ENCODE data around the gene AGPS. TPM values are rescaled to one million over a fixed set of nuclear protein-coding genes. Genes with fewer than 3 reads are reported as not detected.

The AGPS gene
- total RNA-seq, 1 experiment from 2014 or later = 107 TPM

- Histone ChIP-seq H3F3A (ENCODE audit: insufficient read depth, low read depth) (no peaks in the 10 kb centered on the region), H2AFZ (no peak overlapping the region), H3K4me2 (no peak overlapping the region), H3K79me2 (ENCODE audit: low read depth) (no peaks in the 10 kb centered on the region), H3K4me1 (replicated peaks; ENCODE audit: insufficient read depth) (no peaks in the 10 kb centered on the region), H4K20me1 (ENCODE audit: insufficient read depth) (no peaks in the 10 kb centered on the region), H3K9me2 (ENCODE audit: insufficient read depth) (peaks cover 4% of the 10 kb centered on the region; the same call in 1 of the 2 replicates), H3K27me3 (ENCODE audit: insufficient read depth, low read depth) (0 out of 2 replicates have a peak, but pooled peaks cover 10% of the 10 kb centered on the region), H3K27ac (no peak overlapping the region), H3K4me3 (no peak overlapping the region), H3K9me3 (ENCODE audit: insufficient read depth, low read depth) (no peaks in the 10 kb centered on the region), H3K36me3 (ENCODE audit: low read depth) (no peaks in the 10 kb centered on the region)
- ChIA-PET CTCF (no interaction called here), POLR2A (ENCODE audit: unreplicated experiment) (no interaction called here)
- no peak for TF ChIP-seq EZH2 (IDR thresholded peaks at IDR 0.05; ENCODE audit: low read depth)
- no peak for TF ChIP-seq CTCF (conservative IDR thresholded peaks at IDR 0.05)
- BruUV-seq (replicated peaks) = no TSS peak
- intact Hi-C loops (cut with micrococcal nuclease; ENCODE audit: unreplicated experiment) = no loop called here
- no peak for DNase-seq
These were observed 175.8 kb downstream of the AGPS start for GRCh38 chr2:177568390-177568789.

- intact Hi-C loops (cut with micrococcal nuclease; ENCODE audit: unreplicated experiment) = no loop called here
- H3K27me3 ChIP-seq (ENCODE audit: insufficient read depth, low read depth) = 0 out of 2 replicates have a peak, but pooled peaks cover 10% of the 10 kb centered on the region
- no peak overlapping the region for H2AFZ ChIP-seq
- no peaks in the 10 kb centered on the region for H3K79me2 ChIP-seq (ENCODE audit: low read depth)
- H3K9me3 ChIP-seq (ENCODE audit: insufficient read depth, low read depth) = no peaks in the 10 kb centered on the region
- no peaks in the 10 kb centered on the region for H3F3A ChIP-seq (ENCODE audit: insufficient read depth, low read depth)
- ChIA-PET POLR2A (ENCODE audit: unreplicated experiment) (interaction anchor here (0.6 kb wide), 1 partner anchor 172 kb away, joined by 4 read pairs; no protein-coding TSS in a partner anchor), CTCF (no interaction called here)
- H3K9me2 ChIP-seq (ENCODE audit: insufficient read depth) = peaks cover 1% of the 10 kb centered on the region; the same call in 1 of the 2 replicates
- no TSS peak for BruUV-seq (replicated peaks)
- H3K27ac ChIP-seq = no peak overlapping the region
- H3K4me3 ChIP-seq = no peak overlapping the region
- H3K36me3 ChIP-seq (ENCODE audit: low read depth) = no peaks in the 10 kb centered on the region
- no peak overlapping the region for H3K4me2 ChIP-seq
- no peaks in the 10 kb centered on the region for H3K4me1 ChIP-seq (replicated peaks; ENCODE audit: insufficient read depth)
- DNase-seq = no peak
- TF ChIP-seq EZH2 (IDR thresholded peaks at IDR 0.05; ENCODE audit: low read depth) (no peak), CTCF (conservative IDR thresholded peaks at IDR 0.05) (no peak)
- no peaks in the 10 kb centered on the region for H4K20me1 ChIP-seq (ENCODE audit: insufficient read depth)
These were observed 176.3 kb downstream of the AGPS start for GRCh38 chr2:177568893-177569292.

GRCh38 chr2:177572236-177572671, 179.7 kb downstream of the AGPS start:
- Histone ChIP-seq H3K4me2 (no peak overlapping the region), H3K4me3 (no peak overlapping the region), H3F3A (ENCODE audit: insufficient read depth, low read depth) (no peaks in the 10 kb centered on the region), H3K36me3 (ENCODE audit: low read depth) (no peaks in the 10 kb centered on the region), H3K27me3 (ENCODE audit: insufficient read depth, low read depth) (0 out of 2 replicates have a peak, but pooled peaks cover 10% of the 10 kb centered on the region), H2AFZ (no peak overlapping the region), H3K9me2 (ENCODE audit: insufficient read depth) (no peaks in the 10 kb centered on the region), H4K20me1 (ENCODE audit: insufficient read depth) (no peaks in the 10 kb centered on the region), H3K4me1 (replicated peaks; ENCODE audit: insufficient read depth) (no peaks in the 10 kb centered on the region), H3K79me2 (ENCODE audit: low read depth) (no peaks in the 10 kb centered on the region), H3K9me3 (ENCODE audit: insufficient read depth, low read depth) (no peaks in the 10 kb centered on the region), H3K27ac (no peak overlapping the region)
- TF ChIP-seq EZH2 (IDR thresholded peaks at IDR 0.05; ENCODE audit: low read depth) (no peak), CTCF (conservative IDR thresholded peaks at IDR 0.05) (no peak)
- intact Hi-C loops (cut with micrococcal nuclease; ENCODE audit: unreplicated experiment) = no loop called here
- CTCF ChIA-PET = no interaction called here
- POLR2A ChIA-PET (ENCODE audit: unreplicated experiment) = no interaction called here
- BruUV-seq (replicated peaks) = no TSS peak
- peak in 1 of 2 experiments; percentile 55 for DNase-seq

Data from PC-9 (cell line).